Stimulated activated CD4-positive, alpha-beta T cell treated with anti-CD3 and anti-CD28 coated beads, Interleukin-4, amount 100 ng/mL, for 1 hour (primary cell): ENCODE results near the gene TMEM270.
"Not testable (repeated sequence)": the region's sequence is repeated elsewhere in the genome, so short reads cannot be mapped to it uniquely, and the experiment has no call there.

Source experiments
- DNase-seq: peaks from one replicate; pipeline ENCODE4 v3.0.0-alpha.2; 2020

TMEM270 gene

DNA sequence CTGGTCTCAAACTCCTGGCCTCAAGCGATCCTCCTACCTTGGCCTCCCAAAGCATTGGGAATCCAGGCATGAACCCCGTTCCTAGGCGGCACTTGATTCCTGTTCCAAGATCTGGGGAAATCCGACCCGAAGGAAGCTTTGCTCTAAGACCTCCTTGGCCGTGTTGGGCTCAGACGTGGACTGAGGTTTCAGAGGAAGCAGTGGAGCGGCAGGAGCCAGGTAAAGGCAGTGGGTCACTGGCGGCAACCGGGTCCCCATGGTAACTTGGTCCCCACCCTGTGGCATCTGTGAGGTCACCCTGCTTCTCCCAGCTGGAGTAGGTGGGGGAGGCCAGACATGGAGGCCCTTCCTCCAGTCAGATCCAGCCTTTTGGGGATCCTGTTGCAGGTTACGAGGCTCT lies at the start of gene TMEM270:
Gene TMEM270, plus strand, starts transcription at position 301 of the 400 bp plus-strand sequence. Its CDS starts 36 bp downstream, at position 337.
- no peak for DNase-seq

DNA sequence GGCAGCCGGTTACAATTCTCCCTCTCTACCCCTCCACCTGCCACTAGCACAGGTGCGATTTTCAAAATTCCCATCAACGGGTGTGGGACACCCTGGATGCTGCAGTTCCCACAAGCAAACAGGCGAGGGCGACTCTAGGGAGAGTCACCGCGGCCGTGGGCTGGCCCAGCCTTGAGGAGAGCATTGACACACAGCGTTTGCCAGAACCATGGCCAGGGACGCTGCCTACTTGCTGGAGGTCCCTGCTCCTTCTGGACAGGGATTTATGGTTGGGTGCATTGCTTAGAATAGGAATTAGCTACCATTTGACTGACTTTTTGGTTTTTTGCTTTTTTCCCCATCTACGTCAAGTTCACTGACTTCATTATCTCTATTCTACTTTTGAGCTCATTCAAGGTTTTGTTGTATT lies 49.2 kb upstream of the TMEM270 start:
- DNase-seq = peak; percentile 63

DNA sequence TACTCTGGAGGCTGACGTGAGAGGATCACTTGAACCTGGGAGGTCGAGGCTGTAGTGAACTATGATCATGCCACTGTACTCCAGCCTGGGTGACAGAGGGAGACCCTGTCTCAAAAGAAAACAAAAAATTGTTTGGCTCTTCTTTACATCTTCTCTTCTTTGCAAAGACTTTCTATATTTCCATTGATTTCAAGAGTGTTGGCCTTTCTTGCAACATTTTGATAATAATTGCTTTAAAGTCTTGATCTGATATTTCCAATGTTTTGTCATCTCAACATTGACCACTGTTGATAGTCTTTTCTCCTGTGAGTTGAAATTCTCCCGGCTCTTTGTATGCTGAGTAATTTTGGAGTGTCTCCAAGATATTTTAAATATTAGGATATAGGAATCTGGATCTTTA lies 48.0 kb upstream of the TMEM270 start:
- no peak for DNase-seq

DNA sequence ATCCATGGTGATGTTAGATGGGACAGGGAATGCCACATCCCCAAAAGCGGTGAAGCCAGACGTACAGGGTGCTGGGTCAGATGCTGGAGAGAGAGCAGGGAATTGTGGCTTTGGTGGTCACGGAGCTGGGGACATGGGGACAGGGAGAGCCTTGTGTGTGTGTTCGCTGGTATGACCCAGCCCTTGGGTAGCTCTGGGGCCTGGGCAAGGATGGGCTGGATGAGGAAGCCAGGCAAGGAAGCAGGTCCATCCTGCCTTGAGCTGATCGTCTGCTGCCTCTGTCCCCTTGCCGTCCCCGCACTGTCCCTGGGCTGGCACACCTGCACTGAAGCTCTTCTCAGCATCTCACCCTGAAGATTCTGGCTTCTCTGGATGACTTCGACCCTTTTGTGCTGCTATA lies 45.5 kb upstream of the TMEM270 start:
- no peak for DNase-seq

- DNase-seq = no peak
Observed at GRCh38 chr7:73817121-73817520, 43.8 kb upstream of the TMEM270 start.

DNA sequence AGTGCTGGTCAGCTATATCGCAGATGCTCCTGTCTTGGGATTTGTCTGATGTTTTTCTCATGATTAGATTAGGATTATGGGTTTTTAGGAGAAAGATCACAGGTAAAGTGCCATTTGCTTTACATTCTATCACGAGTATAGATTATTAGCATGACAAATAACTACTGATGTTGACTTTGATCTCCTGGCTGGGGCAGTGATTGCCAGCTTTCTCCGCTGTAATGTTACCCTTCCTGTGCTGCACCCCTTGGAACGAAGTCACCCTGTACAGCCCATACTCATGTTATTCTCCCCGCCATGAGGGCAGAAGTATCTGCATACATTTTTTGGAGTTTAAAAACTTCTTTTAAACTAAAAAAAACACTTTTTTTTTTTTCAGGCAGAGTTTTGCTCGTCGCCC lies 40.9 kb upstream of the TMEM270 start:
- DNase-seq = no peak

- DNase-seq = not testable (repeated sequence)
Observed at GRCh38 chr7:73821597-73822285, 39.2 kb upstream of the TMEM270 start.

GRCh38 chr7:73822319-73823173 lies 38.4 kb upstream of the TMEM270 start:
- DNase-seq = no peak

DNA sequence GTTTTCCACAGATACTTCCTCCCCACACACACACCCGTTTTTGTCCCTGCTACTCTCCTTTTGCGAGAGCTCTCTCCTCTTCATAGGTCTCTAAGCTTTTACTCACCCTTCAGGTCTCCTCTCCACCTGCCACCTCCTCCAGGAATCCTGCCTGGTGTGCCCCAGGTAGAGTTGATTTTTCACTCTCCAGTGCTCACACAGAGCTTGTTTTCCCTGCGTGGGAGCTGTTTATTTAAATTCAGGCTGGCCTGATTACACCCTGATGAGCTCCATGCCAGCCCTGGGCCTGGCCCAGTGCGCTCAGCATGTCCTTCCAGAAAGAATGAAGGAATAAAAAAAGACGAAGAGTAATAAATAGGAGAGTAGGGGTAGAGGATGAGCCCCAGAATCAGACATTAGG lies 37.7 kb upstream of the TMEM270 start:
- no peak for DNase-seq

- no peak for DNase-seq
Observed at GRCh38 chr7:73823873-73824592, 36.9 kb upstream of the TMEM270 start.

DNA sequence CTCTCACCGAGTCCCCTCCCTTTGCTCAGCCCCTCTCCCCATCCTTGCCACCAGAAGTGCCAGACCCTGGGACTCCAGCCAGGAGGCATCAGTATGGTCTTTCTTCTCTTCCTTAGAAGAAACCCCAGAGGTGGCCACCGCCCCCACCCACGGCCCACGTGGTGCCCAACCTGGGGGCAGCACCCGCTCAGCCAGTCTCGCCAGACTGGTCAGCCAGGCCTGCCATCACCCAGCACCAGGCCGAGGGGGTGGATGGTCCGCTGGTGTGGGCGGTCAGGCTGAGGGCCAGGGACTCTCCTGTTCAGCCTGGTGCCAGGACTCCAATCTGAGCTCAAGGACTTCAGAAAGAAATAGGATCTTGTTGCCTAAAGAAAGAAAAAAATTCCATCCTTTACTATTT lies 36.0 kb upstream of the TMEM270 start:
- DNase-seq = no peak

- no peak for DNase-seq
Observed at GRCh38 chr7:73827567-73828106, 33.3 kb upstream of the TMEM270 start.

- no peak for DNase-seq
Observed at GRCh38 chr7:73828107-73828803, 32.7 kb upstream of the TMEM270 start.

DNA sequence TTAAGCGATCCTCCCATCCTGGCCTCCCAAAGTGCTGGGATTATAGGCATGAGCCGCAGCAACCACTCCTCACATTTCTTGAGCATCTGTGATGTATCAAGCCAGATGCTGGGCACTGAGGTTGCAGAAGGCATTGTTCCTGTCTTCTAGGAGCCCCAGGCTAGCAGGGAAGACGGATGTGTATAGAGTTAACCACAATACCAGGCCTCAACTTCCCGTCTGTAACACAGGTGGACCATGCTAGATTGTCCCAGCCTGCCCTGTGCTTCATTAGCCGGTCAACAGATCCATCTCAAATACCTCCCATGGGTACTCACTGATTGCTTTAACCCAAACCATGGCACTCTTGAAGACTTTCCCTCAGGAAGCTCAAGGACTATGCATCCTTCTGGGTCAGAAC lies 32.0 kb upstream of the TMEM270 start:
- DNase-seq = no peak

- DNase-seq = no peak
Observed at GRCh38 chr7:73829505-73829904, 31.5 kb upstream of the TMEM270 start.

DNA sequence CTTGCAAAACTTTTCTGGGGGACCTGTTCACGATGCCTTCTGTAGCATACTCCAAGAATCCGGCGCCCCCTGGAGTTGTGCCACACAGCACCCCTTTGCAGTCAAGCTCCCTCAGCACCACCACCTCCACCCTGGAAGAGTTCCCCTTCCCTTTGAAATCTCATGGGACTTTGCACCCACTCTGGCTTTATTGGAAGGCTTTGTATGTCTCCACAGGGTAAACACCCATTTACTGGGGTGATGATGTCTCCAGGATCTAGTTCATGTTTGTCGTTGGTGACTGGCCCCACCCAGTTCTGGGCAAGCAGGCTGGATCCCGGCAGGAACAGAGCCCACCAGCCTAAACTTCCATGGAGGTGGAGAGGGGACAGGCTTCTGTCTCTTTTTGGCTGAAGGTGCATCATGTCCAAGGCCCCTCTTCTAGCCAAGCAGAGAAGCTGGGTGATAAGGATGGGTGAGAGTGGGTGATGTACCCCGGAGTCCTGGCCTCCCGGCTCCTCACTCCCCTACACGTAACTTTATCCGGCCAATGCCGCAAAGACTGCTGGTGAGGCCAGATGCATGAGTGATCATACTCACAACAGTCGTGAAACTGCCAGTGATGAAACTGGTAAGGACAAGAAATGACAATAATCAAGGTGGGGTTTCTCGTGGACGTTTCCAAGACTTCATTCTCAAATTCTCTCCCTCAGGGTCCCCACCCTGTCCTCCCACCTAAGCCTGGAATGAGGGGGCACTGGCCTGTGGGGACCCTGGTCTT lies 30.9 kb upstream of the TMEM270 start:
- no peak for DNase-seq

DNA sequence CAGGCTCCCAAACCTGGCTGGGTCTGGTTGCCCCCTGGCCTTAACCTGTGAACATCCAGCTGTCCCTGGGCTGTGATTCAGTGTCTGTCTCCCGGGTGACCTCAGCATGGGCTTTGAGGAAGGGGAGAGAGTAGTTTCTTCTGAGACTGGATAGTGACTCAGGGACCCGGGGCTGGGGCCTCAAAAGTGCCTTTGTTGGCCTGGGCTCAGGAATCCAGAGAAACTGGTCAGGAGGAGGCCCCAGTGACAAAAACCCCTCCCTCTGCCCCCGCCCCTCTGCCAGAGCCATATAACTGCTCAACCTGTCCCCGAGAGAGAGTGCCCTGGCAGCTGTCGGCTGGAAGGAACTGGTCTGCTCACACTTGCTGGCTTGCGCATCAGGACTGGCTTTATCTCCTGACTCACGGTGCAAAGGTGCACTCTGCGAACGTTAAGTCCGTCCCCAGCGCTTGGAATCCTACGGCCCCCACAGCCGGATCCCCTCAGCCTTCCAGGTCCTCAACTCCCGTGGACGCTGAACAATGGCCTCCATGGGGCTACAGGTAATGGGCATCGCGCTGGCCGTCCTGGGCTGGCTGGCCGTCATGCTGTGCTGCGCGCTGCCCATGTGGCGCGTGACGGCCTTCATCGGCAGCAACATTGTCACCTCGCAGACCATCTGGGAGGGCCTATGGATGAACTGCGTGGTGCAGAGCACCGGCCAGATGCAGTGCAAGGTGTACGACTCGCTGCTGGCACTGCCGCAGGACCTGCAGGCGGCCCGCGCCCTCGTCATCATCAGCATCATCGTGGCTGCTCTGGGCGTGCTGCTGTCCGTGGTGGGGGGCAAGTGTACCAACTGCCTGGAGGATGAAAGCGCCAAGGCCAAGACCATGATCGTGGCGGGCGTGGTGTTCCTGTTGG lies 30.0 kb upstream of the TMEM270 start, which contains the start of gene CLDN4:
Gene CLDN4, plus strand, starts transcription at position 316 of the 903 bp plus-strand sequence. Its CDS starts 206 bp downstream, at position 522.
- no peak for DNase-seq

DNA sequence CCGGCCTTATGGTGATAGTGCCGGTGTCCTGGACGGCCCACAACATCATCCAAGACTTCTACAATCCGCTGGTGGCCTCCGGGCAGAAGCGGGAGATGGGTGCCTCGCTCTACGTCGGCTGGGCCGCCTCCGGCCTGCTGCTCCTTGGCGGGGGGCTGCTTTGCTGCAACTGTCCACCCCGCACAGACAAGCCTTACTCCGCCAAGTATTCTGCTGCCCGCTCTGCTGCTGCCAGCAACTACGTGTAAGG lies 29.4 kb upstream of the TMEM270 start:
- DNase-seq = no peak

- DNase-seq = no peak
Observed at GRCh38 chr7:73831834-73832651, 28.9 kb upstream of the TMEM270 start.

DNA sequence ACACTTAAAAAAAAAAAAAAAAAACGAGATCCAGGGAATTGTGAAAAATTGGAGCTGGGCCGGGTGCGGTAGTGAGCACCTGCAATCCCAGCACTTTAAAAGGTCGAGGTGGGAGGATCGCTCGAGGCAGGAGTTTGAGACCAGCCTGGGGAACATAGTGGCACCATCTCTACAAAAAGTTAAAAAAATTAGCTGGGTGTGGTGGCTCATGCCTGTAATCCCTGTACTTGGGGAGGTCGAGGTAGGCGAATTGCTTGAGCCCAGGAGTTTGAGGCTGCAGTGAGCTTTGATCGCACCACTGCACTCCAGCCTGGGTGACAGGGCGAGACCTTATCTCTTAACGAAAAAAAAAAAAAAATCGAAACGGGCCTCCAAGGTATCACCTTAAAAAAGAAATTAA lies 28.2 kb upstream of the TMEM270 start:
- DNase-seq = no peak
